ENCODE results near the gene GJA5. TPM values are rescaled to one million over a fixed set of nuclear protein-coding genes. Genes with fewer than 3 reads are reported as not detected.

Gene GJA5
- total and polyA plus RNA-seq, 5 experiments from 2014 or later = not detected

- POLR2A ChIA-PET = no interaction called here
- Mint-ChIP-seq H3K36me3 (peaks cover 0 to 6% (median 5%) of the 10 kb centered on the region in 3 donors), H3K4me3 (no peak overlapping the region), H3K27me3 (peaks cover 5 to 58% (median 39%) of the 10 kb centered on the region in 5 donors), H3K9me3 (peaks cover 0 to 12% (median 0%) of the 10 kb centered on the region in 9 donors), H3K27ac (peak overlapping the region in 1 of 10 donors; percentile 39), H3K4me1 (peaks cover 0 to 10% (median 6%) of the 10 kb centered on the region in 4 donors)
- ATAC-seq (no peak), DNase-seq (no peak)
Observed at GRCh38 chr1:147719711-147720225, 40.6 kb downstream of the GJA5 start.

- Mint-ChIP-seq H3K4me1 (peaks cover 0 to 10% (median 6%) of the 10 kb centered on the region in 4 donors), H3K27me3 (peaks cover 8 to 64% (median 45%) of the 10 kb centered on the region in 5 donors), H3K27ac (peak overlapping the region in 1 of 10 donors; percentile 39), H3K36me3 (peaks cover 0 to 6% (median 5%) of the 10 kb centered on the region in 3 donors), H3K9me3 (peaks cover 0 to 12% (median 0%) of the 10 kb centered on the region in 9 donors), H3K4me3 (peak overlapping the region in 1 of 10 donors; percentile 18)
- no peak for DNase-seq
- ATAC-seq = no peak
- POLR2A ChIA-PET = no interaction called here
Observed at GRCh38 chr1:147719029-147719698, 41.2 kb downstream of the GJA5 start.

GRCh38 chr1:147717706-147718097 is 42.7 kb downstream of the GJA5 start:
- no peak for ATAC-seq
- Mint-ChIP-seq H3K4me3 (no peak overlapping the region), H3K27ac (no peak overlapping the region), H3K9me3 (peaks cover 0 to 12% (median 0%) of the 10 kb centered on the region in 9 donors), H3K4me1 (peaks cover 0 to 10% (median under 1%) of the 10 kb centered on the region in 4 donors), H3K36me3 (peaks cover 0 to 6% (median 5%) of the 10 kb centered on the region in 3 donors), H3K27me3 (peaks cover 8 to 58% (median 42%) of the 10 kb centered on the region in 5 donors)
- POLR2A ChIA-PET = no interaction called here
- no peak for DNase-seq

GRCh38 chr1:147717051-147717705 is 43.2 kb downstream of the GJA5 start:
- DNase-seq = no peak
- H3K4me1 Mint-ChIP-seq = peaks cover 0 to 10% (median under 1%) of the 10 kb centered on the region in 4 donors
- peaks cover 0 to 6% (median 5%) of the 10 kb centered on the region in 3 donors for H3K36me3 Mint-ChIP-seq
- ATAC-seq = no peak
- H3K27ac Mint-ChIP-seq = peak overlapping the region in 2 of 10 donors; percentile 7 to 67
- peak overlapping the region in 1 of 10 donors; percentile 29 for H3K4me3 Mint-ChIP-seq
- POLR2A ChIA-PET = no interaction called here
- peaks cover 10 to 56% (median 42%) of the 10 kb centered on the region in 5 donors for H3K27me3 Mint-ChIP-seq
- H3K9me3 Mint-ChIP-seq = peaks cover 0 to 12% (median 0%) of the 10 kb centered on the region in 9 donors

- Mint-ChIP-seq H3K27ac (no peak overlapping the region), H3K9me3 (peaks cover 0 to 2% (median 0%) of the 10 kb centered on the region in 9 donors), H3K36me3 (no peaks in the 10 kb centered on the region), H3K4me3 (no peak overlapping the region), H3K27me3 (peaks cover 14 to 57% (median 39%) of the 10 kb centered on the region in 5 donors), H3K4me1 (peaks cover 0 to 8% (median 0%) of the 10 kb centered on the region in 4 donors)
- DNase-seq (no peak), ATAC-seq (no peak)
- POLR2A ChIA-PET = no interaction called here
Observed at GRCh38 chr1:147712605-147713004, 47.8 kb downstream of the GJA5 start.

Other genes starting within 250 kb of the GJA5 start
- 10 to 100 TPM; 15.9 to 20.4 TPM for gene BCL9, start 219.1 kb downstream of the GJA5 start, total RNA-seq
- gene BCL9, start 219.1 kb downstream of the GJA5 start, polyA plus RNA-seq = 1 to 10 TPM; 2.9 to 8.9 (median 8.5) TPM
- 10 to 100 TPM; 17.5 TPM for gene ACP6, start 90.1 kb downstream of the GJA5 start, total RNA-seq
- 10 to 100 TPM; 11.3 to 20.2 (median 11.3) TPM for gene ACP6, start 90.1 kb downstream of the GJA5 start, polyA plus RNA-seq
- not detected for gene GJA8, start 142.2 kb upstream of the GJA5 start, total RNA-seq
- gene GJA8, start 142.2 kb upstream of the GJA5 start, polyA plus RNA-seq = not detected
- 10 to 100 TPM; 36.5 to 36.6 TPM for gene GPR89B, start 167.8 kb upstream of the GJA5 start, total RNA-seq
- 10 to 100 TPM; 10.2 to 18.2 (median 12.6) TPM for gene GPR89B, start 167.8 kb upstream of the GJA5 start, polyA plus RNA-seq

Data from naive thymus-derived CD8-positive, alpha-beta T cell (primary cell).